Calu3 (cell line): ENCODE data around the gene STH. TPM values are rescaled to one million over a fixed set of nuclear protein-coding genes. Genes with fewer than 3 reads are reported as not detected.

ENCODE experiments used
- BruUV-seq: library from RNA; stranded (reverse); fragments of 400-500 nt; replicated peaks from 2 replicates; lab custom pipeline; 2021; lab: Mats Ljungman, UMichigan
- CTCF ChIA-PET: fragments of 300-600 bp; sonication (Branson Sonifier 250); formaldehyde crosslinking; loops from one replicate; lab custom pipeline; 2022; ENCODE audit warnings: antibody characterized with exemption; lab: Charles Lee
- DNase-seq: peaks from one replicate; pipeline ENCODE4 v3.0.0; 2022
- H3K27ac Mint-ChIP-seq: one replicate; pipeline ENCODE4 v1.8.0; 2022; ENCODE audit warnings: mixed read lengths; ENCODE audit not compliant: unreplicated experiment
- H3K27me3 Mint-ChIP-seq: one replicate; pipeline ENCODE4 v1.8.0; 2022; ENCODE audit warnings: mixed read lengths; ENCODE audit not compliant: unreplicated experiment
- H3K36me3 Mint-ChIP-seq: one replicate; pipeline ENCODE4 v1.8.0; 2022; ENCODE audit warnings: mild to moderate bottlenecking, moderate library complexity, mixed read lengths; ENCODE audit not compliant: insufficient read depth, unreplicated experiment
- H3K4me1 Mint-ChIP-seq: one replicate; pipeline ENCODE4 v1.8.0; 2022; ENCODE audit warnings: mild to moderate bottlenecking, low read depth, mixed read lengths; ENCODE audit not compliant: unreplicated experiment
- H3K4me3 Mint-ChIP-seq: one replicate; pipeline ENCODE4 v1.8.0; 2022; ENCODE audit warnings: mild to moderate bottlenecking, low read depth, moderate library complexity, mixed read lengths; ENCODE audit not compliant: unreplicated experiment
- H3K9me3 Mint-ChIP-seq: one replicate; pipeline ENCODE4 v1.8.0; 2022; ENCODE audit warnings: low read depth, mixed read lengths; ENCODE audit not compliant: unreplicated experiment
- intact Hi-C: fragments of 100-400 bp; cut with micrococcal nuclease; formaldehyde crosslinking; loops from one replicate; pipeline ENCODE4 v1.10.0; 2022; ENCODE audit not compliant: unreplicated experiment
- total RNA-seq: library from RNA; stranded (reverse); gene quantifications from 2 replicates; pipeline ENCODE4 v1.2.3, GENCODE V29; 2022
- TF ChIP-seq, protein P1 (sequence below): fragments of 200-600 bp; IDR thresholded peaks from one replicate; pipeline ENCODE4 v1.8.0; 2022; ENCODE audit warnings: antibody characterized with exemption; ENCODE audit not compliant: unreplicated experiment

The STH gene
- total RNA-seq, 1 experiment from 2014 or later = not detected

DNA sequence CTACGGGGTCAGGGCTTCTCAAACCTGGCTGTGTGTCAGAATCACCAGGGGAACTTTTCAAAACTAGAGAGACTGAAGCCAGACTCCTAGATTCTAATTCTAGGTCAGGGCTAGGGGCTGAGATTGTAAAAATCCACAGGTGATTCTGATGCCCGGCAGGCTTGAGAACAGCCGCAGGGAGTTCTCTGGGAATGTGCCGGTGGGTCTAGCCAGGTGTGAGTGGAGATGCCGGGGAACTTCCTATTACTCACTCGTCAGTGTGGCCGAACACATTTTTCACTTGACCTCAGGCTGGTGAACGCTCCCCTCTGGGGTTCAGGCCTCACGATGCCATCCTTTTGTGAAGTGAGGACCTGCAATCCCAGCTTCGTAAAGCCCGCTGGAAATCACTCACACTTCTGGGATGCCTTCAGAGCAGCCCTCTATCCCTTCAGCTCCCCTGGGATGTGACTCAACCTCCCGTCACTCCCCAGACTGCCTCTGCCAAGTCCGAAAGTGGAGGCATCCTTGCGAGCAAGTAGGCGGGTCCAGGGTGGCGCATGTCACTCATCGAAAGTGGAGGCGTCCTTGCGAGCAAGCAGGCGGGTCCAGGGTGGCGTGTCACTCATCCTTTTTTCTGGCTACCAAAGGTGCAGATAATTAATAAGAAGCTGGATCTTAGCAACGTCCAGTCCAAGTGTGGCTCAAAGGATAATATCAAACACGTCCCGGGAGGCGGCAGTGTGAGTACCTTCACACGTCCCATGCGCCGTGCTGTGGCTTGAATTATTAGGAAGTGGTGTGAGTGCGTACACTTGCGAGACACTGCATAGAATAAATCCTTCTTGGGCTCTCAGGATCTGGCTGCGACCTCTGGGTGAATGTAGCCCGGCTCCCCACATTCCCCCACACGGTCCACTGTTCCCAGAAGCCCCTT lies 10.9 kb downstream of the STH start:
- H3K4me3 Mint-ChIP-seq = peak overlapping the region; percentile 52
- H3K36me3 Mint-ChIP-seq = no peaks in the 10 kb centered on the region

GRCh38 chr17:46010597-46011186 lies 11.6 kb downstream of the STH start:
- intact Hi-C loops = no loop called here
- Mint-ChIP-seq H3K9me3 (peaks cover 5% of the 10 kb centered on the region), H3K27ac (no peak overlapping the region), H3K27me3 (peaks cover 58% of the 10 kb centered on the region), H3K4me3 (peak overlapping the region; percentile 52), H3K4me1 (no peaks in the 10 kb centered on the region), H3K36me3 (no peaks in the 10 kb centered on the region)
- TF ChIP-seq, protein P1, sequence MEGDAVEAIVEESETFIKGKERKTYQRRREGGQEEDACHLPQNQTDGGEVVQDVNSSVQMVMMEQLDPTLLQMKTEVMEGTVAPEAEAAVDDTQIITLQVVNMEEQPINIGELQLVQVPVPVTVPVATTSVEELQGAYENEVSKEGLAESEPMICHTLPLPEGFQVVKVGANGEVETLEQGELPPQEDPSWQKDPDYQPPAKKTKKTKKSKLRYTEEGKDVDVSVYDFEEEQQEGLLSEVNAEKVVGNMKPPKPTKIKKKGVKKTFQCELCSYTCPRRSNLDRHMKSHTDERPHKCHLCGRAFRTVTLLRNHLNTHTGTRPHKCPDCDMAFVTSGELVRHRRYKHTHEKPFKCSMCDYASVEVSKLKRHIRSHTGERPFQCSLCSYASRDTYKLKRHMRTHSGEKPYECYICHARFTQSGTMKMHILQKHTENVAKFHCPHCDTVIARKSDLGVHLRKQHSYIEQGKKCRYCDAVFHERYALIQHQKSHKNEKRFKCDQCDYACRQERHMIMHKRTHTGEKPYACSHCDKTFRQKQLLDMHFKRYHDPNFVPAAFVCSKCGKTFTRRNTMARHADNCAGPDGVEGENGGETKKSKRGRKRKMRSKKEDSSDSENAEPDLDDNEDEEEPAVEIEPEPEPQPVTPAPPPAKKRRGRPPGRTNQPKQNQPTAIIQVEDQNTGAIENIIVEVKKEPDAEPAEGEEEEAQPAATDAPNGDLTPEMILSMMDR = no peak
- no TSS peak for BruUV-seq
- CTCF ChIA-PET = interaction anchor here (0.6 to 1.3 kb wide), 4 partner anchors 12 to 250 kb away, joined by 3 to 4 read pairs (median 3); partner anchors contain the start of gene STH
- DNase-seq = peak; percentile 37

More for the DNA sequence above, 10.9 kb downstream of the STH start:
- DNase-seq = peak; percentile 19
- peaks cover 5% of the 10 kb centered on the region for H3K9me3 Mint-ChIP-seq
- H3K4me1 Mint-ChIP-seq = no peaks in the 10 kb centered on the region
- H3K27ac Mint-ChIP-seq = no peak overlapping the region
- intact Hi-C loops = loop anchor here (10.0 kb wide), 1 partner anchor 275 kb away; no protein-coding TSS in a partner anchor
- TF ChIP-seq, protein P1 = no peak
- peaks cover 58% of the 10 kb centered on the region for H3K27me3 Mint-ChIP-seq
- CTCF ChIA-PET = interaction anchor here (0.6 to 1.3 kb wide), 2 partner anchors 20 to 203 kb away, joined by 3 to 4 read pairs; no protein-coding TSS in a partner anchor
- no TSS peak for BruUV-seq

GRCh38 chr17:46011711-46012505 lies 12.9 kb downstream of the STH start:
- Mint-ChIP-seq H3K27me3 (peaks cover 58% of the 10 kb centered on the region), H3K27ac (no peak overlapping the region), H3K36me3 (no peaks in the 10 kb centered on the region), H3K9me3 (no peaks in the 10 kb centered on the region), H3K4me3 (no peak overlapping the region), H3K4me1 (no peaks in the 10 kb centered on the region)
- no peak for DNase-seq
- BruUV-seq = no TSS peak
- intact Hi-C loops = no loop called here
- CTCF ChIA-PET = interaction anchor here (1.1 kb wide), 1 partner anchor 13 kb away, joined by 3 read pairs; the partner anchor contains the start of gene STH
- TF ChIP-seq, protein P1 = no peak
